Panc1 (cell line): Measurements from ENCODE around the gene CYP24A1. TPM values are rescaled to one million over a fixed set of nuclear protein-coding genes. Genes with fewer than 3 reads are reported as not detected.

Source experiments
- ATAC-seq: fragments of 200-7000 bp; cut with Tn5 transposase; 2 replicates; pipeline ENCODE4 v1.9.1; 2020; ENCODE audit warnings: mild to moderate bottlenecking, moderate library complexity
- BruUV-seq: library from RNA; stranded (reverse); fragments of 400-500 nt; replicated peaks from 2 replicates; lab custom pipeline; 2021; lab: Mats Ljungman, UMichigan
- CTCF ChIA-PET: fragments of 300-600 bp; sonication (Branson Sonifier 250); formaldehyde crosslinking; loops from one replicate; lab custom pipeline; 2022; ENCODE audit warnings: antibody characterized with exemption; lab: Charles Lee
- POLR2A ChIA-PET: fragments of 300-600 bp; sonication (Branson Sonifier 250); formaldehyde crosslinking; loops from one replicate; lab custom pipeline; 2022; ENCODE audit warnings: antibody characterized with exemption; lab: Charles Lee
- DNase-seq: peaks from one replicate; pipeline ENCODE4 v3.0.0-alpha.2; 2010; ENCODE audit warnings: low read depth, low spot score
- H3K27ac ChIP-seq: 2 replicates; pipeline ENCODE4 v1.5.1; 2011; ENCODE audit warnings: mild to moderate bottlenecking, low read length, inconsistent platforms
- H3K27me3 ChIP-seq: fragments of 200-500 bp; sonication (Bioruptor generic); 2 replicates; pipeline ENCODE4 v1.6.0; 2014; ENCODE audit warnings: low read length, inconsistent platforms; ENCODE audit not compliant: control insufficient read depth, insufficient read depth
- H3K36me3 ChIP-seq: fragments of 200-500 bp; sonication (Bioruptor generic); 2 replicates; pipeline ENCODE4 v1.5.1; 2014; ENCODE audit warnings: inconsistent platforms, mild to moderate bottlenecking, low read length, moderate library complexity; ENCODE audit not compliant: control insufficient read depth, insufficient read depth
- H3K4me1 ChIP-seq: 2 replicates; pipeline ENCODE4 v1.5.1; 2011; ENCODE audit warnings: inconsistent platforms, mild to moderate bottlenecking, low read length, moderate library complexity; ENCODE audit not compliant: control insufficient read depth, insufficient read depth
- H3K4me3 ChIP-seq, 2 experiments: 2 replicates each; pipeline ENCODE4 v1.5.1; 2011 to 2012; ENCODE audit warnings: low read depth in 2 of 2, low read length in 2 of 2, mild to moderate bottlenecking in 2 of 2, inconsistent platforms in 1 of 2, moderate library complexity in 1 of 2
- H3K9me3 ChIP-seq: fragments of 200-500 bp; sonication (Bioruptor generic); 2 replicates; pipeline ENCODE4 v1.5.1; 2014; ENCODE audit warnings: low read depth, mild to moderate bottlenecking, inconsistent platforms, low read length, moderate library complexity; ENCODE audit not compliant: control insufficient read depth, insufficient read depth
- CTCF ChIP-seq: fragments of 450-650 bp; IDR thresholded peaks from 2 replicates; pipeline ENCODE4 v1.5.1; 2017; ENCODE audit warnings: mild to moderate bottlenecking
- POLR2AphosphoS5 ChIP-seq: IDR thresholded peaks from 2 replicates; pipeline ENCODE4 v1.6.1; 2012; ENCODE audit warnings: mild to moderate bottlenecking, low read depth, low read length, moderate library complexity
- REST ChIP-seq, 2 experiments: IDR thresholded peaks; 2 replicates each; pipeline ENCODE4 v1.6.1; 2011 to 2012; ENCODE audit warnings: low read depth in 2 of 2, control low read depth in 1 of 2, low read length in 1 of 2, mild to moderate bottlenecking in 1 of 2, moderate library complexity in 1 of 2; ENCODE audit not compliant: insufficient read depth in 1 of 2
- SIN3A ChIP-seq: IDR thresholded peaks from 2 replicates; pipeline ENCODE4 v1.6.1; 2012; ENCODE audit warnings: low read depth, mild to moderate bottlenecking, low read length, moderate library complexity, borderline replicate concordance; ENCODE audit not compliant: insufficient read depth
- TCF7L2 ChIP-seq: IDR thresholded peaks from 2 replicates; pipeline ENCODE4 v1.6.1; 2011; ENCODE audit warnings: mild to moderate bottlenecking, low read depth, low read length, inconsistent platforms
- in situ Hi-C: cut with HindIII; loops from 2 replicates; pipeline ENCODE4 v1.10.0; 2016; ENCODE audit warnings: low sequenced_read_pairs, low pct_unique_long_range_greater_than_20kb
- intact Hi-C: fragments of 100-400 bp; cut with micrococcal nuclease; formaldehyde crosslinking; loops from one replicate; pipeline ENCODE4 v1.10.0; 2022; ENCODE audit not compliant: unreplicated experiment
- total RNA-seq: library from RNA; stranded (reverse); gene quantifications from one replicate; pipeline ENCODE4 v1.2.1, GENCODE V29; 2021; ENCODE audit not compliant: unreplicated experiment

The CYP24A1 gene
- total RNA-seq, 1 experiment from 2014 or later, result 3.0 TPM

GRCh38 chr20:54207743-54208547, 34.2 kb upstream of the CYP24A1 start, which contains the start of gene PFDN4:
Gene PFDN4, plus strand, starts transcription at chr20:54208087. Its CDS starts 14 bp downstream, at chr20:54208101.
- Histone ChIP-seq H3K4me1 (peaks cover 10% of the 10 kb centered on the region), H3K4me3 (peak within 1 kb of the TSS; percentile 74 to 86), H3K27me3 (no peaks in the 10 kb centered on the region), H3K27ac (peak within 1 kb of the TSS; percentile 98), H3K36me3 (no peaks in the 10 kb centered on the region; the same call in 1 of the 2 replicates), H3K9me3 (no peaks in the 10 kb centered on the region)
- CTCF ChIA-PET, result interaction anchor here (0.5 to 1.1 kb wide), 4 partner anchors 83 to 439 kb away, joined by 3 to 7 read pairs (median 4); no protein-coding TSS in a partner anchor
- TF ChIP-seq POLR2AphosphoS5, result peak; percentile 61; the same call in 1 of the 2 replicates
- peak; percentile 97 for TF ChIP-seq CTCF
- TF ChIP-seq TCF7L2, result peak; percentile 99
- peak; percentile 85; the same call in 1 of the 2 replicates for TF ChIP-seq SIN3A
- TF ChIP-seq REST (IDR thresholded peaks at IDR 0.05; ENCODE audit: insufficient read depth in 1 of 2, low read depth in 2 of 2, low read length in 1 of 2), result no peak
- in situ Hi-C loops, result no loop called here
- intact Hi-C loops, result no loop called here
- ATAC-seq, result peak; percentile 99
- POLR2A ChIA-PET, result interaction anchor here (0.5 to 0.6 kb wide), 2 partner anchors 349 to 438 kb away, joined by 5 to 8 read pairs; no protein-coding TSS in a partner anchor
- BruUV-seq, result no TSS peak
- DNase-seq, result peak; percentile 60

GRCh38 chr20:54207053-54207742, 33.4 kb upstream of the CYP24A1 start:
- Histone ChIP-seq H3K27me3 (no peaks in the 10 kb centered on the region), H3K27ac (peak overlapping the region; percentile 98), H3K4me3 (peak overlapping the region; percentile 74 to 86), H3K9me3 (no peaks in the 10 kb centered on the region), H3K36me3 (no peaks in the 10 kb centered on the region; the same call in 1 of the 2 replicates), H3K4me1 (peaks cover 10% of the 10 kb centered on the region)
- intact Hi-C loops, result no loop called here
- ChIA-PET CTCF (interaction anchor here (0.5 to 0.6 kb wide), 2 partner anchors 82 to 440 kb away, joined by 3 to 7 read pairs; no protein-coding TSS in a partner anchor), POLR2A (interaction anchor here (0.5 to 0.6 kb wide), 2 partner anchors 348 to 439 kb away, joined by 5 to 8 read pairs; no protein-coding TSS in a partner anchor)
- DNase-seq (no peak), ATAC-seq (peak; percentile 11; the same call in 1 of the 2 replicates)
- no peak for TF ChIP-seq CTCF
- TF ChIP-seq POLR2AphosphoS5, result no peak
- no peak for TF ChIP-seq SIN3A
- no peak for TF ChIP-seq TCF7L2
- no peak for TF ChIP-seq REST (IDR thresholded peaks at IDR 0.05; ENCODE audit: insufficient read depth in 1 of 2, low read depth in 2 of 2, low read length in 1 of 2)
- no TSS peak for BruUV-seq
- in situ Hi-C loops, result no loop called here
